HG02938 (cell line): Measurements from ENCODE around the gene ANKRD31.

Experiments
- ATAC-seq: cut with Tn5 transposase; IDR thresholded peaks from one replicate; pipeline ENCODE4 v1.9.1; 2021; ENCODE audit warnings: mild to moderate bottlenecking, moderate library complexity; ENCODE audit not compliant: unreplicated experiment

Gene ANKRD31

GRCh38 chr5:75042522-75042921 is 194.2 kb downstream of the ANKRD31 start:
- no peak for ATAC-seq

- no peak for ATAC-seq
These were observed 195.7 kb downstream of the ANKRD31 start for GRCh38 chr5:75040973-75041372.

- no peak for ATAC-seq
These were observed 199.6 kb downstream of the ANKRD31 start for GRCh38 chr5:75037106-75037505.

DNA sequence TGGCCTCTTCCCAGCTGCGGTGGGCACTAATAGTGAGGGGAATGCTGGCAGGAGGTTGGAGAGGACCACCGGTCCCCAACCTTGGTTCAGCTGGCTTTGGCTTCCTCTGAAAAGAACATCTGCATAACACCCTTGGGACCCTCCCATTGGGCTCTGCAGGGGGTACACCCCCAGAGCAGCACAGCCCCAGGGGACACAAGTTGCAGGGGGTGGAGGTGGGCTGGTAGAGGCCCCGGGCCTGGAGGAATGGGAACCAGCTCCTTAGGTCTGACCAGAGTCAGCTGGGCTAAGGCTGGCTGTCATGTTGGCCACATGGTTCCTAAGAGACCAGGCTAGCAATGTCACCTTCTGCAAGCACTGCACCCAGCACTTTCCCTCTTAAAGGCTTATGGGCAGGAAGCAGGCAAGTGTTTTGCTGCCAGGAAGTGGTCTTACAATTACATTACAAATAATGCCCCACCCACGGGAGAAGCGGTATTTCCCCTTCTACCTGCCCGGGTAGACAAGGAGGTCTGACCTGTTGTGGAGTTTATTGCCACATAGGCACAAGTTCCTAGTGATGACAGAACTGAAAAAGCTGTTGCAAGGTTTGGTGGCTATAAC is 202.4 kb downstream of the ANKRD31 start:
- no peak for ATAC-seq

DNA sequence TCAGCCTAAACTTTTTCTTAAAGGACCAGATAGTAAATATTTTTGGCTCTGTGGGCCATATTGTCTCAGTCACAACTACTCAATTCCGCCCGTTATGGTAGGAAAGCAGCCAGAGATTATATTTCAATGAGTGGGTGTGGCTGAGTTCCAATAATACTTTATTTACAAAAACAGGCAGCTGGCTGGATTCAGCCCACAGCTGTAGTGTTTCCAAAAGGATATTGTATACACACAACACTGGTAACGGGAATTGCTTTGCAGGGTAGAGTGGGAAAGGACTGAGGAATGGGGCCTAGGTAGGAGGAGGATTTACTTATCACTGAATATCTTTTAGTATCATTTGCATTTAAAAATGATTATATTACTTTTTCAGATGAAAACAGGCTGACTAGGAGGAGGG is 205.3 kb downstream of the ANKRD31 start:
- ATAC-seq, result no peak

DNA sequence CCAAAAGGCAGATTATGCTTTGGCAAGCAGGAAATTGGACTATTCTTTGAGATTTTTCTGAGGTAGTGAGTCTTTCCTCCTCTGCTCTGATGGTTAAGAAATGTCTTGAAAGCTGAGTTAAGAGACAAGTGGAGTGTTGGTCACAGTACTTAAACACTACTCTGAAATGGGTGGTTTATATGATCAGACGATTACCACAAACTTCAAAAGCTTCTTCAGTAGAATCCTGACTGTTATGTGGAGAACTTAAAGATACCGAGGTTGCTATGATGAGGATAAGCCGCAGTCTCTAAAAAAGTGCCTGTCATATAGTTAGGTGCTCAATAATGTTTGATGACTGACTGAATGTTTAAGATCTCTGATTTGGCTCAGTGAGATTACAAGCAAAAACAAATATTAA is 208.6 kb downstream of the ANKRD31 start:
- ATAC-seq, result no peak

DNA sequence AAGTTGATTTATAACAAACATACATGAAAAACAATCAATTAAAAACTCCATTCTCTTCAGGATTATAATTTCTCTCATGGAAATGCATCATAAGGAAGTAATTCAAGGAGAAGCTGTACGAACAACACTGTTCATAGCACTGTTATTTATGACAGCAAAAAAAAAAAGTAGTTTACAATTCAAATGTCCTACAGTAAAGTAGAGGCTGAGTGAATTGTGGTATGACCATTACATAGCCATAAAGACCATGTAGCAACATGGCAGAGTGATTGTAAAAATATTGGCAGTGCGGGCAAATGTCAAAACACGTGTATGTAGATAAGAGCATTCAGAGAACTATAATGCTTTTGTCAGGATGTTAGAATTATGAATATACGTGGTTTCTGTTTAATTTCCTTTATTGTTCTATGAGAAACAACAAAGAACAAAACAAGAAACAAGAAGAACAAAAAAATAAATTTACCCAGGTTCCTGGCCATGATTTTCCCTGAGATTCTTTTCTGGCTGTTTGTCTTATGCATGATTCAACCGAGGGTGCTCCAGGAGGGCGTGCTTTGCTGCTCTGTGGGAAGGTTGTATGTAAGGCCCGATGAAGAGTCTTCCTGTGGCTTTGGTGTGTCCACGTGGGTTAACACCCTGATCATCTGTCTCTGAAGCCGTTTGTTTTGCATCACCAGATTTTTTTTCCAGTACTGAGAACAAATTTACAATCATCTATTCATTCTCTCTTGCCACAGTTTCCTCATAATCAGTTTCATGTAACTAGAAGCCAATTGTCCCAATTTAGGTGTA is 213.1 kb downstream of the ANKRD31 start:
- no peak for ATAC-seq

GRCh38 chr5:75021800-75022199 is 214.9 kb downstream of the ANKRD31 start:
- no peak for ATAC-seq

DNA sequence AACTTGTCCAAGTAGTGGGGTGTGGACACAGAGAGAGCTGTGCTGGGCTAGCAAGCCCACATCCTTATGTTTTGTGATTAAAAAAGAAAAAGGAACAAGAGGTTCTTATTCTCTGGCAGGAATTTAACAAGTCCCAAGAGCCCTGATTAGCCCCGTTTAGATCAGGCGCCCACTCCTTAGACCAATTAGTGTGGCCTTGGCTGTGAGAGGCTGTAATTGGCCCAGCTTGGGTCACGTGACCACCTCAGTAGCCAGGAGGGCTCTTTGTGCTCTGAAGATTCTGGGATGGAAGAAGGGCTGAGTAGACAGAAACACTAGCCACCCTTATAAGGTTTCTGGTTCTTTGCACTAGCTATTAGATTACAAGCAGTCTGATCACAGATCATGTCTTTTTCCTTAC is 215.5 kb downstream of the ANKRD31 start:
- ATAC-seq, result no peak

GRCh38 chr5:75020016-75020656 is 216.5 kb downstream of the ANKRD31 start:
- no peak for ATAC-seq

DNA sequence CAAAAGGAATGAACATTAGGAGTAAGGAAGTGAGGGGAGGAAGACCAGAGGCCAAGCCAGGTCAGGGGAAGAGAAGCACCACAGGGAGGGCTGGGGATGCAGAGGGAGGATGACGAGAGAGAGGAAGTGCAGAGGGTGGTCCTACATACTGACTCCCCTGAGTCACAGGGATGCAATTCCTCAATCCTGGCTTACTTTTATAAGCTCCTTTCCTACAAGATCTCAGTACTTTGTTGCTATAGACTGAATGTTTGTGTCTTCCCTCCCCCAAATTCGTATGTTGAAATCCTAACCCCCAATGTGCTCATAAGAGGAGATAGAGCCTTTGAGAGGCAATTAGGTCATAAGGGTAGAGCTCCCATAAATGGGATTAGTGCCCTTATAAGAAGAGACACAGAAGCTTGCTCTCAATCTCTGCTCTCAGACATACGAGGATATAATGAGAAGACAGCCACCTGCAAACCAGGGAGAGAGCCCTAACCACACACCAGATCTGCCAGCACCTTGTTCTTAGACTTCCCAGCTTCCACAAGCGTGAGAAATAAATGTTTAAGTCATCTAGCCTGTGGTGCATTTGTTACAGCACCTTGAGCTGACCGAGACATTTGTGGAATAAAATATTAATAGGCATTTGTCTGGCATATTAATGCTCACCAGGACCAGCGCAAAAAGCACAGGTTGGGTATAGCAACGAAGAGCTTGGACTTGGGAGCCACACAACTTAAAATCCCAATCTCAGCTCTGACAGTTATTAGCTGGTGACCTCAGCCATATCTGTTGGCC is 217.7 kb downstream of the ANKRD31 start:
- no peak for ATAC-seq
